ENCODE measurements around the gene HVCN1. TPM values are rescaled to one million over a fixed set of nuclear protein-coding genes. Genes with fewer than 3 reads are reported as not detected.
"Not testable (repeated sequence)": the region's sequence is repeated elsewhere in the genome, so short reads cannot be mapped to it uniquely, and the experiment has no call there.

HVCN1 gene, protein sequence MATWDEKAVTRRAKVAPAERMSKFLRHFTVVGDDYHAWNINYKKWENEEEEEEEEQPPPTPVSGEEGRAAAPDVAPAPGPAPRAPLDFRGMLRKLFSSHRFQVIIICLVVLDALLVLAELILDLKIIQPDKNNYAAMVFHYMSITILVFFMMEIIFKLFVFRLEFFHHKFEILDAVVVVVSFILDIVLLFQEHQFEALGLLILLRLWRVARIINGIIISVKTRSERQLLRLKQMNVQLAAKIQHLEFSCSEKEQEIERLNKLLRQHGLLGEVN
- total RNA-seq (2014; rRNA removed; shearing (Covaris generic)), result not detected in 2 replicates

DNA sequence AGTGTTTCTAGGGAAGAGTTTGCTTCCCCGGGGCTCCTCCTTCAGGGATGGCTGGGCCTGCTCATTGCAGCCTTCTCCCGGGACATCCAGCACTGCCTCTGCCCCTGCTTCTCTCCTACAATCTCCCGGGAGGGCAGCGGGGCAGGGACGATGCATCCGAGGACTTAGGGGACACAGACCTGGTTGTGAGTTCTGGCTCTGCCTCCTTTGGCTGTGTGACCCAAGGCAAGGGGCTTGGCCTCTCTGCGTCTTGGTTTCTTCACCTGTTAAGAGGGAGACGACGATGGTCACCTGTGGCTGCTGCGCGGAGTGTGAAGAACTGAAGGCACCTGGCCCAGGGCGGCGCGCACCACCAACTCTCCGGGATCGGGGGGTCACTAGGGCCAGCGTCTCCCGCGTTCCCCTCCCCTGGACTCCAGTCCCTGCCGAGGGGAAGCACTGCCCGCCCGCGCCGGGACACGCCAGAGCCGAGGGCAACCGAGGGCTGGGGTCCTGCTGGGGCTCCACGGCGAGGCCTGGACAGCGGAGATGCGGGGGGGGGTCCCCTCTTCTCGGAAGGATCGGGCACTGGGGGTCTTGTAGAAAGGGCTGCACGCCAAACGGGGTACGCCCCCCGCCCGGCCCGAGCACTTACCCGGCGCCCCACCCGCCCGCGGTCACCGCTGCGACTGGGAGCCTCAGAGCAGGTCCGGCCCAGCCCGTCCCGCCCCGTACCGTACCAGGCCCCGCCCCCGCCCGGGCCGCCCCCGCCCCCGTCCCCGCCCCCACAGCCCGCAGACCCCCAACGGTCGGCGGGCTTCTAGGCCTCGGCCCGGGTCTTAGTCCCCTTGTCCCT is at the start of gene HVCN1:
Gene HVCN1 (minus strand): TSS at position 670 of the 835 bp plus-strand sequence. CDS start 5,870 bp downstream, outside the sequence.
- DNase-seq (ENCODE audit: low spot score), result no peak
- in situ Hi-C loops (cut with HindIII; ENCODE audit: low sequenced_read_pairs), result no loop called here

DNA sequence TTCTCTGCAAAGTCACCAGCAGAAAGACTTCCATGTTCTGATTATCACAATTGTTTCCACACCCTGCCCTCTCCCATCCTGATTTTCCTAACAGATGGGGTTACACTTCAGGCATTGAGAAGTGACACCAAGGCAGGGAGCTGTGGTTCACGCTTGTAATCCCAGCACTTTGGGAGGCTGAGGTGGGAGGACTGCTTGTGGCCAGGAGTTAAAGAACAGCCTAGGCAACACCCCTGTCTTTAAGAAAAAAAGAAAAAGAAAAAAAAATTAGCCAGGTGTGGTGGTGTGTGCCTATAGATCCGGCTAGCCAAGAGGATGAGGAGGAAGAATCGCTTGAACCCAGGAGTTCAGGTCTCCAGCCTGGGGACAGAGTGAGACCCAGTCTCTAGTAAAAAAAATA is 48.6 kb upstream of the HVCN1 start:
- in situ Hi-C loops (cut with HindIII; ENCODE audit: low sequenced_read_pairs), result no loop called here

DNA sequence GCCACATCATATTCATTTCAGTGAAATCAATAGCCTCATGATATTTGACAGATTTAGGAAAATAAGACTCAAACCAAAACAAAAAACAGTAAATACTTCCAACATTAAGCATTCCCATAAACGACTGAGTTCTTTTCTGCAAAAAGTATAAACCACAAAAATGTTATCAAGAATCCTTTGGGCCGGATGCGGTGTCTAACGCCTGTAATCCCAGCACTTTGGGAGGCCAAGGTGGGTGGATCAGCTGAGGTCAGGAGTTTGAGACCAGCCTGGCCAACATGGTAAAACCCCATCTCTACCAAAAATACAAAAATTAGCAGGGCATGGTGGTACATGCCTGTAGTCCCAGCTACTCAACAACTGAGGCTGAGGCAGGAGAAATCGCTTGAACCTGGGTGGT is 48.1 kb upstream of the HVCN1 start:
- DNase-seq (ENCODE audit: low spot score); in situ Hi-C loops (cut with HindIII; ENCODE audit: low sequenced_read_pairs): not testable (repeated sequence)

More for the DNA sequence above, 48.6 kb upstream of the HVCN1 start:
- DNase-seq (ENCODE audit: low spot score), result no peak

DNA sequence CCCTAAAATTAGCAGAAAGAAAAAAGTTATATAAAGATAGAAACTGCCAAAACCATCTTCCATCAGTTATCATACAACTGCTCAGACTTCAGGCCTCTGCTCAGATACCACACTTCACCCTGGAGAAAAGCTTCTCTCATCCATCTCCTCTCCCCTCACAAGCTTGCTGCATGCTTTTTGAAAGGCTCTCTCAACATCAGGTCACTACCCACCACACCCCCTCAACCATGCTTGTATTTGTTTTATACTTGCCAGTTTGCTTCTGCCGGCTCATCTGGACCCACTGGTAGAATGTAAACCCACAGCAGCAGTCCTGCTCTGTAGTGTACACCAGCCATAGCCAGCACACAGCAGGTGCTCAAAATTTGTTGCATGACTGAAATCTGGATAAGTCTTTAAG is 45.0 kb upstream of the HVCN1 start:
- in situ Hi-C loops (cut with HindIII; ENCODE audit: low sequenced_read_pairs), result no loop called here
- DNase-seq (ENCODE audit: low spot score), result no peak

DNA sequence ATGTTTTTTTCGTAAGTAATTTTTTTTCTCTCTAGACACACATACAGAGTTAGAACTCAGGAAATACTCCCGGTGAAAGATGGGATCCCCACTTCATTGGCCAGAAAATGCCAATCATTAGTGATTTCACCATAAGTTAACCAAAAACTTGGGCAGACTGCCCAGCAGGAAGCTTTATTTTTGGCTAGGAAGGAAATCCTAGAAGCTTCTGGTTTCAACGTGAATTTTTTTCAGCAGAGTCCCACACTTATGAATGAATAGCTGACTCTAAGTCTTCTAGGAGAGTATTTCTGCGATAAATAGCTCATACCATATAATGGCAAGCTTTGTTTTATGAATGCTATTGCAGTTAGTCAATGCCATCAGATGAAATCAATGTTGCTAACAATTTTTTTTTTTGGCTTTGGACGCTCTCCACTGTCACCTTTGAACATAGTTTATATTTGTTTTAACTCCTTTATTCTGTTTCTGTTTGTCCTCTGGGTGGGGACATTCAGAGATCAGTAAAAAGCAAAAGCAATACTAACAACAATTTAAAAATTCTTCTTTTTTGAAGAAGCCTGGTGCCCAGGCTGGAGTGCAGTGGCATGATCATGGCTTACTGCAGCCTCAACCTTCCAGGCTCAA is 44.3 kb upstream of the HVCN1 start:
- DNase-seq (ENCODE audit: low spot score), result no peak
- in situ Hi-C loops (cut with HindIII; ENCODE audit: low sequenced_read_pairs), result no loop called here

DNA sequence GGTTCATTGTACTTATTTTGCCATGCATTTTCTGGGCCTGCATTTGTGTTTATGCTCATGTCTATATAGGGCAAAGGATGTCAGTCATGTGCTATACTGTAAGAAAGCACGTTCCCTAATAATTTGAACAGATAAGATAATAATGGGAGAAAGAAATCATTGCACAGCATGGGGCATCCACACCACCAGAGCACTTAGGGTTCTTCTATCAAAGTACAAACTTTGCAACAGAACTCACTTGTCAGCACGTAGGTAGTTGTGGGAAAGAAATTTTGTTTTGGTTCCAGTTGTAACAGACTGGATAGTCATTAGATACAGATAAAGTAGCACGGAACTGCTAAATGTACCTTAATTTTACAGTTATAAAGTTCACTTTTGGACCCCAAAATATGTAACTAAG is 43.7 kb upstream of the HVCN1 start:
- no peak for DNase-seq (ENCODE audit: low spot score)
- in situ Hi-C loops (cut with HindIII; ENCODE audit: low sequenced_read_pairs), result no loop called here

DNA sequence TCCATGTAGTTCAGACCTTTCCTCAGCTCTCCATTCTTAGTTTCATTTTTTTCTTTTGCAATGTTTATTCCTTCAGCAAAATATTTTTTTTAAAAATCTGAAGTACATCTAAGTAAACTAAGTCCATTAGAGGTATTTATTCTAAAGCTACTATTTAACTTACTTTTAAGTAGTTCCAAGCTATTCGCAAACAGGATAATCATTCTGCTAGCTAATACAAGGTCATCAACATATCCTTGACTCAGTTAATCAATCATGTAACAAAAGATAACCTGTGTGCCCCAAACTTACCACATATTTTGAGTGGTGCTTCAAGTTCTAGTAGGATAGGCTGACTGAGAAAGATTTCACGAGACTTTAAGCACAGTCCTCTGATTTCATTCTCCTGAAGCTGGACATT is 42.6 kb upstream of the HVCN1 start:
- in situ Hi-C loops (cut with HindIII; ENCODE audit: low sequenced_read_pairs), result no loop called here
- no peak for DNase-seq (ENCODE audit: low spot score)

DNA sequence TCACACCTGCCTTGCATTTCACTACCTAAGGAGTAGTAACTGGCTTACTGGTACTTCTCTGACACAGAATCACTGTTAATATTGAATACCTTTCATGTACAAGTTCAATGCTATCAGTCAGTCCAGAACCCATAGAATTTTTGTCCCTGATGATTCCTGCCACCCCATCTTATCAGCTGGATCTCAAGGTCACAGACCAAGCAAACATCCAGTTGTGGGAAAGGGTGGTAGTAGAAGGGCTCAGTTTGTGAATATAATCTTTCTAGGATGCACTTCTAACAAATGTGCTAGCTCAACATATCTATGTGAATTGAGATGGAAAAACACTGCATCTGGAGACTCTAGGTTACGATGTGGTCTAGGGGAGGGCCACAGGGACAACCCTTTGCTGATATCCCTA is 39.7 kb upstream of the HVCN1 start:
- in situ Hi-C loops (cut with HindIII; ENCODE audit: low sequenced_read_pairs), result no loop called here
- DNase-seq (ENCODE audit: low spot score), result no peak

DNA sequence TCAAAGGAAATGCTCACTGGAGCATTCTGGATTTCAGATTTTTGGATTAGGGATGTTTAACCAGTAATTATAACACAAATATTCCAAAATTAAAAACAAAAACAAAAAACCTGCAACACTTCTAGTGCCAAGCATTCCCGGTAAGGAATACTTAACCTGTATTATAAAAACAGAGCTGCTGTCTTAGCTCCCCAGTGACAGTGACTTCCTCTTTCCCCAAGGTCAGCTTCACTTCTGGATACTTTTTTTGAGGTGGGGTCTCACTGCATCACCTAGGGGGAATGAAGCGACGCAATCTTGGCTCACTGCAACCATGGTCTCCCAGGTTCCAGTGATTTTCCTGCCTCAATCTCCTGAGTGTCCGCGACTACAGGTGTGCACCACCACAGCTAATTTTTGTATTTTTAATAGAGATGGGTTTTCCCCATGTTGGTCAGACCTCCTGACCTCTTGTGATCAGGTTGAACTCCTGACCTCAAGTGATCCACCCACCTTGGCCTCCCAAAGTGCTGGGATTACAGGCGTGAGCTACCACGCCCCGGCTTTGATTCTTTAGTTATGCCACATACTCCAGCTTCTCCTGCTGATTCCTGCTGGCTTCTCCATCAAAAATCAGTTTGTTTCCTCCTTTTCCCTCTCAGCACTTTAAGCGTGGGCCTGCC is 37.9 kb upstream of the HVCN1 start:
- DNase-seq (ENCODE audit: low spot score), result no peak
- in situ Hi-C loops (cut with HindIII; ENCODE audit: low sequenced_read_pairs), result no loop called here

DNA sequence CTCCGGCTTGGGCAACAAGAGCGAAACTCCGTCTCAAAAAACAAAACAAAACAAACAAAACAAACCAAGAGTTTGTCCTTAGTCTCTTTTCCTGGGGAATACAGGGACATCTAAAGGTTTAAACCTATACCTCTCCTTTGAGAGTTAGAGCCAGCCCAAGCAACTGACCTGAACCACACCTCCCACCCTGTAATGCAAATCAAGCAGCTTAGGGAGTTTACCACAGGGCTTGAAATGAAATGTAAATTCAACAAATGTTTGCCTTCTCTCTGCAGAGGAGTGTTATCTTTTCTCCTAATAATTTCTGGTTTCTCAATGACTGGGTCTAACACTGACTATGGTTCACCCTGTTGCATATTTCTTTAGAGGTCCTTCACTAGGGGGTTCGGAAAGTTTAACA is 37.1 kb upstream of the HVCN1 start:
- no peak for DNase-seq (ENCODE audit: low spot score)

DNA sequence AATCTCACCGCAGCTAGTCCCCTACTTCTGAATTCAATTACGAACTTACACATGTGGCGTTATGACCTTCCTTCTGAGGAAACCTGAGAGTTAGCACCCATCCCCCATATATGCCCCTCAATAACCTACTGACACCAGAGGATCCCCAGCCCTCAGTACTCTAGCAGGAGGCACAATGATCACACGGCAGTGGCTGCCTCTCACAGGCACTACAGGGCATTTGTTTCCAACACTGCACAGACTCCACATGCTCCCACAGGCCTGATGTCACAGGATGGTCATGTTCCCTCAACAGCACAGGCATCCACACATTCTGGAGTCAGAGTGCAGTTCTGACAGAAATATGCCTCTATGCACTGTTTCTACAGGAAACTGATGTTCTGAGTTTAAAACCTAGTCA is 36.4 kb upstream of the HVCN1 start:
- DNase-seq (ENCODE audit: low spot score), result no peak
- in situ Hi-C loops (cut with HindIII; ENCODE audit: low sequenced_read_pairs), result no loop called here

More for the DNA sequence above, 37.1 kb upstream of the HVCN1 start:
- in situ Hi-C loops (cut with HindIII; ENCODE audit: low sequenced_read_pairs), result no loop called here

DNA sequence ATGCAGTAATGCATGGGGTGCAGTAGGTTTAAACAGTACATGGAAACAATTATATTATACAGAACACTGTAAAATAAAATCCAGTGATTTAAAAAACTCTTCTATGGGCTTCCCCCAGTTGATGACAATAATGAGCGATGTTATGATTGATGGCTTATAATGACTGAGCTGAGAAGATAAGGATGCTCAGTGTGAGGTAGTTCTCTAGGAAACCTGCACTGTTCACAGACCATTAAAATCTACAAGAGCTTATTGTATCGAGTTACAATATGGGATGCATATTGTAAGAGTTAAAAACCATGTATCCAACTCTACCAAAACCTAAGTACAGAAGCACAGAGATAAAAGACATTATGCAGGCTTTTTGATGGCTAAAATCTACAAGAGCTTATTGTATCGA is 34.0 kb upstream of the HVCN1 start:
- DNase-seq (ENCODE audit: low spot score); in situ Hi-C loops (cut with HindIII; ENCODE audit: low sequenced_read_pairs): not testable (repeated sequence)

DNA sequence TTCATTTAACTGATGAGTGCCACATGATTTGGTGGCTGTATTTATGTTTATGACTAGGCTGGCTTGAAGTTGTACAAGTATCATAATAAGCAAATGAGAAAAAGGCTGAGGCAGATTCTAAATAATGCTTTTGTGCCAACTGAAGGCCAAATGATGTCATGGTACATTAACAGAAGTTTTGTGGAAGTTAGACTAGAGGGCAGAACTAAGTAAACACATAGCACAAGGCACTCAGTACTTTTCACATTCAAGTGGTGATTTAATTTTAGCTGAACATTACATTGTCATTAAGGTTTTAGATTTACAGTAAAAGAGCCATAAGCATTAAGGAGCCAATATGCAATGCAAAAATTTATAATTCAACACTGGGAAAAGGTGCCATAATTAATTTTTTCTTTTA is 32.7 kb upstream of the HVCN1 start:
- in situ Hi-C loops (cut with HindIII; ENCODE audit: low sequenced_read_pairs), result no loop called here
- no peak for DNase-seq (ENCODE audit: low spot score)

DNA sequence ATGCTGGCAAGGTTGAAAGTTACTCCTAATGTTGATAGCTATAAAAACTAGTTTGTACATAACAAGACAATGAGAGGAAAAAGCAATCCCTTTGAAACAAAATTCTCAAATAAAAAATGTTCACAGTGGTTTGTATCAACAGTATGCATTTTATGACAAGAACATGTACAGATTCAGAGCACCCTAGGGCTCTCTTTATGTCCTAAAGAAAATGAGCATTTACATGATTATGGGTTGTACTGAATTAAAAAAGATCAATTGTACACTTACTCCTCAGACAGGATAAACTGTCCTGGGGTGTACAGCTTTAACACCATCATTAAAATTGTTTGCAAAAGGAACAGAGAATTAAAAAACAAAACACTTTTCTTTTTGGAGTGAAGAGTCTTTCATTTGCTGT is 31.6 kb upstream of the HVCN1 start:
- in situ Hi-C loops (cut with HindIII; ENCODE audit: low sequenced_read_pairs), result no loop called here
- DNase-seq (ENCODE audit: low spot score), result no peak

DNA sequence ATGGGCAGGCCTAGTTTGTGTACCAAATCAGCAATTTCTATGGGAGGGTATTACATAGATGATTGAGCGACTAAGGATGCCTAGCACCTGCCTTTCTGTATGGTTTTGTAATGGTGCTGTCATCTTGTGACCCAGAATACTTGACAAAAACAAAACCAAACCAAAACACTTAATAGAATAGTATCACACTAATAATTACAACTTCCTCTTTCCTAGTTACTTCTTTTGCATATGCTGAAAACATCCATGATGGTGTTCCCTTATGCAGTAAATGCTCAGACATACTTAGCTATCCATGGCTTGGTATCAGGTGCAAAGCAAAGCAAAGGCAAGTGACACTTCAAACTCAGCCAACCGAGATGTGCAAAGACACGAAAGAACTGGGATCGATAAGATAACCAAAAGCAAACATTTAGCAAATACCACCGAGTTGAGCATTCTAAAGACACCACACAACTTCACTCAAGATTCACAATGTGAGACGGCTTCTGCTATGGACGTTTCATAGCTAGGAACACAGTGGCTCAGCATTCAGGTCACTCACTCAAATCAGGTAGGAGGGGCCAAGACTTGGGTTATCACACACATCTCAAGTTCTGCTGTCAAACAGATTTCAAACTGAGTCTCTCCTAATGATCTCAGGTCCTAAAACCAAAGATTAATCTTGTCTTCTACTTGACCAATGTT is 29.4 kb upstream of the HVCN1 start:
- in situ Hi-C loops (cut with HindIII; ENCODE audit: low sequenced_read_pairs), result no loop called here
- DNase-seq (ENCODE audit: low spot score), result no peak

DNA sequence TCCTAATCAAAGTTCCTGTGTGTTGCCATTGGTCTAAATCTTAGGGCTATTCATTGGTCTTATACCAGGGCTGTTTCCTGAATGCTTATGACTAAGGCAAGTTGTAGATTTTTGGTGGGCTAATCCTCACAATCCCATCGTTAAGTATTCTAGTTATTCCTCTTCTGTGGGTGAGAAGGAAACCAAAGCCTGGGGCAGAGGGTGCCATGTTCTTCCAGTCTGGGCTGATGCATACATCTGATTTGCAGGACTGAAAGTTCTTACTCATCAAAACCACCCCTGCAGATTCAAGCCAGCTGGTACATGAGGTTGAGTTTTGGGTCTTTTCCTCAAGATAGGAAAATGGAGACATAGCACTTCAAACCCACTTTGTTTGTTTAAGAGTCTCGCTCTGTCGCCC is 28.1 kb upstream of the HVCN1 start:
- in situ Hi-C loops (cut with HindIII; ENCODE audit: low sequenced_read_pairs), result no loop called here
- DNase-seq (ENCODE audit: low spot score), result no peak

DNA sequence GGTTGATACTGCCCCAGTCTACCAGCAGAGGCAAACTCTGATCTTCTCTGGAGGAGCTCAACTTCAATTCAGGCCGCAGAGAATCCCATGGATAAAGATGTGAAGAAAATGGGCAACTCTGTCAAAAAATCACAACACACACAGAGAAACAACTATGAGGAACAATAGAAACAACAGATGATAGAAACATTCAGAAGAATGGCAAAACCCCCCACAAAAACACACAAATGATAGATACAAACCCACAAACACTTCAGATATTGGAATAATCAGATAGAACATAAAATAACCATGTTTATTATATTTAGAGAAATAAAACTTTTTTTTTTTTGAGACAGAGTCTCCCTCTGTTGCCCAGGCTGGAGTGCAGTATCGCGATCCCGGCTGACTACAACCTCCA is 20.0 kb upstream of the HVCN1 start:
- in situ Hi-C loops (cut with HindIII; ENCODE audit: low sequenced_read_pairs), result no loop called here
- DNase-seq (ENCODE audit: low spot score), result no peak

DNA sequence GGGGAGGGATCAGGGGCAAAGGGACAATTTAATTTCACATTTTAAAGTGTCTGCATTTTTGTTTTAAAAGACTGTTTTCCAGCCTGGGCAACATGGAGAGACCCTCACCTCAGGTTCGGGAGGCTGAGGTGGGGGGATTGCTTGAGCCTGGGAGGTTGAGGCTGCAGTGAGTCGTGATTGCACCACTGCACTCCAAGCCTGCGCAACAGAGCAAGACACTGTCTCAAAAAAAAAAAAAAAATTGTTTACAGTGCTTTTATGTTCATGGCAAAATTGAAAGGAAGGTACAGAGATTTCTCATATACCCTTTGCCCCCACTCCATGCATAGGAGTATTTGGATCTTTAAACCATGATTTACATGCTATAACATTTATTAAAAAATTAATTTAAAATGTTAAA is 16.4 kb upstream of the HVCN1 start:
- in situ Hi-C loops (cut with HindIII; ENCODE audit: low sequenced_read_pairs), result no loop called here
- DNase-seq (ENCODE audit: low spot score), result no peak

DNA sequence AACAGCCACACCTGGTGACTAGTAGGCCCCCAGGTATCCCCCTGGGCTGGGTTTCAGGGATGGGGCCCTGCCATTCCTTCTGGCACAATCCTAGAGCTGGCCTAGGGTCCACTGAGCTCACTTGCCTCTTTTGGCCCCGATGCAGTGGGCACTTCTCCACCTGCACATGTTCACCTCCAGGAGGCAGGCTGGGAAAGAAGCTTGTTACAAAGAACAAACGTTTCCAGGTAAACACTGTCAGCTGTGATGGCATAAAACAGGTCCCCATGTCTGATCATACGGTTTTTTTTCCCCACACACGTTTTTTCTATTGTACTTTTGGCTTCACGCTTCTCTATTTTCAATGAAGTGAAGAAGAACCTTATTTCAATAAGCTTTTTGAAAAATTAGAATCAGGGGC is 15.8 kb upstream of the HVCN1 start:
- in situ Hi-C loops (cut with HindIII; ENCODE audit: low sequenced_read_pairs), result no loop called here
- no peak for DNase-seq (ENCODE audit: low spot score)

Measured in G401 (cell line).